H1 (cell line): ENCODE data around the gene LCN15.

Experiments used
- ATF2 ChIP-seq: IDR thresholded peaks from 2 replicates; pipeline ENCODE4 v1.6.1; 2012; ENCODE audit warnings: low read length, inconsistent platforms
- CHD1 ChIP-seq: IDR thresholded peaks from 2 replicates; pipeline ENCODE4 v1.6.1; 2012; ENCODE audit warnings: low read depth, low read length, improper control_type of control experiment
- CHD2 ChIP-seq: IDR thresholded peaks from 2 replicates; pipeline ENCODE4 v1.6.1; 2012; ENCODE audit warnings: low read length, improper control_type of control experiment
- EP300 ChIP-seq, 2 experiments: IDR thresholded peaks; 1 replicate in 1 of 2; 2 replicates in 1 of 2; pipeline ENCODE4 v1.6.1; 2011 to 2012; ENCODE audit warnings: low read depth in 2 of 2, low read length in 2 of 2, mild to moderate bottlenecking in 2 of 2, borderline replicate concordance in 1 of 2, inconsistent platforms in 1 of 2, moderate library complexity in 1 of 2
- JUN ChIP-seq: IDR thresholded peaks from 2 replicates; pipeline ENCODE4 v1.6.1; 2011; ENCODE audit warnings: low read depth, mild to moderate bottlenecking, improper control_type of control experiment, low read length
- PHF8 ChIP-seq: fragments of 200-600 bp; sonication (generic); conservative IDR thresholded peaks from 2 replicates; pipeline ENCODE4 v1.7.1; 2012; ENCODE audit warnings: low read depth, mild to moderate bottlenecking, inconsistent platforms, low read length, moderate library complexity
- POLR2A ChIP-seq, 2 experiments: IDR thresholded peaks; 1 replicate in 1 of 2; 2 replicates in 1 of 2; pipeline ENCODE4 v1.6.1; 2011; ENCODE audit warnings: low read depth in 2 of 2, low read length in 2 of 2, mild to moderate bottlenecking in 2 of 2; ENCODE audit errors: control extremely low read depth in 1 of 2
- POLR2AphosphoS5 ChIP-seq: IDR thresholded peaks from 2 replicates; pipeline ENCODE4 v1.6.1; 2011; ENCODE audit warnings: low read depth, low read length
- RXRA ChIP-seq: IDR thresholded peaks from 2 replicates; pipeline ENCODE4 v1.6.1; 2011; ENCODE audit warnings: low read depth, mild to moderate bottlenecking, low read length, moderate library complexity; ENCODE audit not compliant: insufficient read depth
- ZNF274 ChIP-seq: IDR thresholded peaks from 2 replicates; pipeline ENCODE4 v1.7.0; 2012; ENCODE audit warnings: low read length, borderline replicate concordance; ENCODE audit errors: extremely low read depth
- TF ChIP-seq, protein P1 (sequence below): IDR thresholded peaks from 2 replicates; pipeline ENCODE4 v1.6.1; 2011; ENCODE audit warnings: low read depth, mild to moderate bottlenecking, low read length; ENCODE audit not compliant: insufficient read depth
- TF ChIP-seq, protein P2 (sequence below), 3 experiments: IDR thresholded peaks; 1 replicate in 2 of 3; 2 replicates in 1 of 3; pipeline versions ENCODE4 v1.5.1 to v1.6.1; 2011; ENCODE audit warnings: low read length in 3 of 3, mild to moderate bottlenecking in 3 of 3, inconsistent platforms in 2 of 3, low read depth in 1 of 3, moderate library complexity in 1 of 3; ENCODE audit not compliant: insufficient read depth in 1 of 3; ENCODE audit errors: control extremely low read depth in 1 of 3
- TF ChIP-seq, protein P3 (sequence below): IDR thresholded peaks from 2 replicates; pipeline ENCODE4 v1.6.1; 2011; ENCODE audit warnings: low read length, improper control_type of control experiment
- TF ChIP-seq, protein P4 (sequence below): IDR thresholded peaks from 2 replicates; pipeline ENCODE4 v1.6.1; 2012; ENCODE audit warnings: inconsistent platforms

DNA sequence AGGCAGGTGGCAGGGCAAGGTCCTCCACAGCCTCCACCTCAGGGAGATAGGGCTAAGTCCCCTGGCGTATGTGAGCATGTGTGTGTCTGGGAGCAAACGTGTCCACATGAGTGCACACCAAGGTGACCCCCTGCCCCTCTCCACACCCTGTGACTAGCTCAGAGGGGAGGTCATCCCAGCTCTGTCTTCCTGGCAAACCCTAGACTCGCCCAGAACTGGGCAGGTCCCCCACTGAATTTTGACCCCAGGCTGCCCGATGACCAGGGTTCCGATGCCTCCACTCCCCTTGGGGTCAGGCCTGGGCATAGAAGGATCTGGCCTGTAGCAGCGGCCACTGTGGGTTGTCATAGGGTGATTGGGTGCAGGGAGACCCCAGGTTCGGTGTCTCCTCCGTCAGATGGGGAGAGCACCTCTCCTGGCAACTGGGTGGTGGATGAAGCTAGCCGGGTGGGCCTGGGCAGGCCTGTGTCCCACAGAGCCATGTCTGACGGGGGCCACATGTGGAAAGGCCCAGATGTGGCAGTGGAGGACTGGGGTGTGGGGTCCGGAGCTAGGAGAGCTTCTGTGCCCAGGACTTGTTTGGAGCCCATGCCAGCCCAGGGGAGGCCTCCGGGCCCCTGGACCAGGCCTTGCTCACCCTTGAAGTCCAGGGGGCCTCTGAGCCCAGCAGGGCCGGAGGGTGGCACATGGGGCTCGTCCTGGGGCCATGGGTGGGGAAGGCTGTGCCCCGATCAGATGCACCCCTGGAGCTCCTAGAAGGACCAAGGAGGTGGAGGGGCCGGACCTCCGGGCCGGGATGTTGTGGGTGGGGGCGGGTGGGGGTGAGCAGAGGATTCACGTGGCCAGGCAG, 45.7 kb downstream of the LCN15 start:
- TF ChIP-seq POLR2A (IDR thresholded peaks at IDR 0.05; ENCODE audit: control extremely low read depth in 1 of 2, low read depth in 2 of 2, low read length in 2 of 2) (peak in 1 of 2 experiments; percentile 15; a peak in 1 of 3 replicates), CHD1 (no peak), RXRA (no peak), POLR2AphosphoS5 (no peak), ZNF274 (no peak), JUN (no peak), EP300 (IDR thresholded peaks at IDR 0.05; ENCODE audit: borderline replicate concordance in 1 of 2, low read depth in 2 of 2, low read length in 2 of 2) (no peak), CHD2 (no peak), PHF8 (no peak), ATF2 (no peak)
- TF ChIP-seq, protein P1, sequence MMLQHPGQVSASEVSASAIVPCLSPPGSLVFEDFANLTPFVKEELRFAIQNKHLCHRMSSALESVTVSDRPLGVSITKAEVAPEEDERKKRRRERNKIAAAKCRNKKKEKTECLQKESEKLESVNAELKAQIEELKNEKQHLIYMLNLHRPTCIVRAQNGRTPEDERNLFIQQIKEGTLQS = no peak
- TF ChIP-seq, protein P2, sequence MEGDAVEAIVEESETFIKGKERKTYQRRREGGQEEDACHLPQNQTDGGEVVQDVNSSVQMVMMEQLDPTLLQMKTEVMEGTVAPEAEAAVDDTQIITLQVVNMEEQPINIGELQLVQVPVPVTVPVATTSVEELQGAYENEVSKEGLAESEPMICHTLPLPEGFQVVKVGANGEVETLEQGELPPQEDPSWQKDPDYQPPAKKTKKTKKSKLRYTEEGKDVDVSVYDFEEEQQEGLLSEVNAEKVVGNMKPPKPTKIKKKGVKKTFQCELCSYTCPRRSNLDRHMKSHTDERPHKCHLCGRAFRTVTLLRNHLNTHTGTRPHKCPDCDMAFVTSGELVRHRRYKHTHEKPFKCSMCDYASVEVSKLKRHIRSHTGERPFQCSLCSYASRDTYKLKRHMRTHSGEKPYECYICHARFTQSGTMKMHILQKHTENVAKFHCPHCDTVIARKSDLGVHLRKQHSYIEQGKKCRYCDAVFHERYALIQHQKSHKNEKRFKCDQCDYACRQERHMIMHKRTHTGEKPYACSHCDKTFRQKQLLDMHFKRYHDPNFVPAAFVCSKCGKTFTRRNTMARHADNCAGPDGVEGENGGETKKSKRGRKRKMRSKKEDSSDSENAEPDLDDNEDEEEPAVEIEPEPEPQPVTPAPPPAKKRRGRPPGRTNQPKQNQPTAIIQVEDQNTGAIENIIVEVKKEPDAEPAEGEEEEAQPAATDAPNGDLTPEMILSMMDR (IDR thresholded peaks at IDR 0.05; ENCODE audit: control extremely low read depth in 1 of 3, insufficient read depth in 1 of 3, low read depth in 1 of 3, low read length in 3 of 3) = no peak
- TF ChIP-seq, protein P3, sequence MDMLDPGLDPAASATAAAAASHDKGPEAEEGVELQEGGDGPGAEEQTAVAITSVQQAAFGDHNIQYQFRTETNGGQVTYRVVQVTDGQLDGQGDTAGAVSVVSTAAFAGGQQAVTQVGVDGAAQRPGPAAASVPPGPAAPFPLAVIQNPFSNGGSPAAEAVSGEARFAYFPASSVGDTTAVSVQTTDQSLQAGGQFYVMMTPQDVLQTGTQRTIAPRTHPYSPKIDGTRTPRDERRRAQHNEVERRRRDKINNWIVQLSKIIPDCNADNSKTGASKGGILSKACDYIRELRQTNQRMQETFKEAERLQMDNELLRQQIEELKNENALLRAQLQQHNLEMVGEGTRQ = no peak
- TF ChIP-seq, protein P4, sequence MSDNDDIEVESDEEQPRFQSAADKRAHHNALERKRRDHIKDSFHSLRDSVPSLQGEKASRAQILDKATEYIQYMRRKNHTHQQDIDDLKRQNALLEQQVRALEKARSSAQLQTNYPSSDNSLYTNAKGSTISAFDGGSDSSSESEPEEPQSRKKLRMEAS = no peak
